Stimulated activated CD4-positive, alpha-beta T cell treated with anti-CD3 and anti-CD28 coated beads, Interleukin-4, amount 100 ng/mL, for 24 hours (primary cell): ENCODE results near the gene CYB561D2.

Experiments used
- DNase-seq: peaks from one replicate; pipeline ENCODE4 v3.0.0-alpha.2; 2020

Gene CYB561D2

GRCh38 chr3:50323614-50324199 is 27.0 kb upstream of the CYB561D2 start:
- no peak for DNase-seq

DNA sequence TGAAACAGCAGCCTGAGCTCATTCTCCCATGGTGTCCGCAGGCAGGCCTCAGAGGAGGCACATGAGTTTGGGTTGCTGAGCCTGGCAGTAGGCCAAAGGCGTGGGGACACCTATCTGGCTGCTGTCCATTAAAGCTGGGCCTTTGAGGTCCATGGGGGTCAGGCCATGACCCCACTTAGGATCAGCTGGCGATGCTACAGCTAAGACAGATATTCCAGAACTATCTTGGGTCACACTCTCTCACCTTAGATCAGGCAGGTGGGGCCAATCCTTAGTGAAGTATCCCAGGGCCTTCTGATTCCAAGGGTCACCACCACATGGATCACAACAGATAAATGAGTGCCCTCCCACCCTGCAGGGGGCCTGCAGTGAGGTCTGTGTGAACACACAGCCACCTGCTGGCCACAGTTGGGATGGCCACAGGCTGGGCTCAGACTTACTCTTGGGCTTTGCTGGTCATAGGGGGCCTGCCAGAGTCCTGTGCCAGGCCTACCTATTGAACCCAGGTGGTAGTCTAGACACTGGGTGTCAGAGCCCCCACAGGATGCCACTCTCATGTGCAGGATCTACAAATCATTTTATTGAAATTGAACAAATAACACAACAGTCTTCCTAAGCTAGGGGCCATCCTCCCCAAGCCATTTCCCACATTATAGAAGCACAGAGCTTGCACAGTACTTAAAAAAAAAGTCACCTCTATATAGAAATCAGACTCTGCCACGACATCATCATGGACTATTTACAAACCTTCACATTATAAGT is 26.1 kb upstream of the CYB561D2 start:
- peak; percentile 70 for DNase-seq

DNA sequence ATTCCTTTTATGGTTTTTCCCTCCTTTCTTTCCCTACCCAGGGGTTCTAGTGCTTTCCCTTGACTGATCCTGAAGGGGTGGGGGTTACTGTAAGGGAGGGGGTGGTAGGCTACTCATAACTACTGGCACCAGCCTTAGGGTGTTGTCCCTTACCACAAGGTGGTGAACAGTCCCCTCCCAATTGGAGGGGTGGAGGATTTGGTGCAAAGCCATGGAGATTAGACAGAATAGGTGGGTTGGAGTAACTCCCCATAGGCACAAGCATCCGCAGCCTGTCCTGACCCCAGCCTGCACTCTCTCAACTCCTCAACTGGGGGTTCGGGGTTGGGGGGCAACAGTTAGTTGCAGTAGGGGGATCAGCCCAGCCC is 25.6 kb upstream of the CYB561D2 start:
- no peak for DNase-seq

DNA sequence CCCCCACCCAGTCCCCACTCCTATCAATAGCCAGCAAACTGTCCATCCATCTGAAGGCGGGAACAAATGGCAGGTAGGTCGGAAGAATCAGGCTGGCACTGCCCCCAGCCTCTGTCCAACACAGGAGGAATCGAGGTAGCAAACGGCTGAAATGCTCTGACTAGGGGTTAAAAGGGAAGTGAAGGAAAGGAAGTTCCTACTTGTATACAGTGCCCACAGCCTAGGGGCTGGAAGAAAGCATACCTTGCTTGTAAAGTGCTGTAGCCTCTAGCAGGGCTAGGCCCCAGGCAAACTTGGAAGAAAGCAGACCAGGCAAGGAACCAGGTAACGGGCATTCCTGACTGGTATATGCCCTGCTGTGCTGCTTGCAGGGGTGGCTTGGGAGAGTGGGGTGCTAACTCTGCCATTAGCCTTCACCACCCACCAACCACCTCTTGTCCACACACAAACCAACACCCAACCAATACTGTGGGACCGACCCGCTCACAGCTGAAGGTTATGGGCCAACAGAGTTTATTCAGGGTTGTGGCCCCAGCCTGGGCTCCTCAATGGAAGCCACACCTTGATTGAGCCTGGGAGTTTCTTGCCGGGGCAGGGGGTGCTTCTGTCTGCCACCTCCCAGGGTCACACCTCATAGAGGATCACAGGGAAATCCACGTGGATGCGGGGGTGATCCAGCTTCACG is 25.0 kb upstream of the CYB561D2 start:
- DNase-seq = no peak

DNA sequence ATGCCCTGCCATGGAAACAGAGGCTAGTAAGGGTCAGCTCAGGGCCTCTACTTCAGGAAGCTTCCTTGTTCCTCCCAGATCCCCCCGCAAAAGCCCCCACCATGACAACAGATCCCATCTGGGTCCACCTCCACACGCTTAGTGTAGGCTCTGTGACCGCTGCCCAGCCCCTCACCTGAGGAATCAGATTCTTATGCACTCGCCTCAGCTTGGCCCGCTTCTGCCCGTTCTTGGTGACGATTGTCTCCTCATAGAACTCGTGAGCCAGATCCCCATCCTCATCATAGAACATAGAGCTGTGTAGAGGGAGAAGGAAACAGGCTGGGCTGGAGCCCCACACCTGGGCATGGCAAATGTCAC is 24.5 kb upstream of the CYB561D2 start:
- DNase-seq = no peak

- DNase-seq = no peak
These were observed 23.5 kb upstream of the CYB561D2 start for GRCh38 chr3:50327129-50327528.

DNA sequence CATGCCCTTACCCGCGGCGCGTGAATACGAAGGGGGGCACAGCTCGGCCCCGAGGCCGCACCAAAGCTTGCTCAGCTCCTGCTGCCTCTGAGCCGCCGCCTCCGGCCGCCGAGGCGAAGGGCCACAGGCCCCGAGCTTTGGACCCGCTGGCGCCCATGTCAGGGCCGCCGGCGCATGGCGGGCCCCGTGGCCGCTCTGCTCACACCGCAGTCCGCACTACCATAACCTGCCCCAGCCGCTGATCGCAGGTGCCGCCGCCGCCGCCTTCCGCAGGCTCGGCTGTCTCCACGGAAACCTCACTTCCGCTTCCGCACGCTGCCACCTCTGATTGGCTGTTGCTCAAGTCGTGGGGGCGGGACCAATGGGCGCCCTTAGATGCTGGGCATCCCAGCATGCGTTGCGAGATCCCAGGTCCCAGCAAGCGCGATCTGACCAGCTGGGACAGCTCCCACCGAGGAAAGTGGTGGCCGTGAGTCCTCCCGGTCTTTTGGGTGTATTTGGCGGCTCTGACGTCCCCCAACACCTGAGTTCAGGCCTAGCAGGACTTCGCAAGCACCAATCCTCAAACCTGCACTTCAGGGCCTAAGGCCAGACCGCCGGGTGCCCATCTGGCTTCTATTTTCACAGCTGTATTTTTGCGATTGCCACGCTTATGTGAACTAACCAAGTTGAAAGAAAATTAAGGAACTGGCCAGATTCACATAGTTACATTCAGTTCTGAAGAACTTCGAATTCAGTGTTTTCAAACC is 22.5 kb upstream of the CYB561D2 start, which contains the start of gene TUSC2:
Gene TUSC2, minus strand, starts transcription at position 281 of the 749 bp plus-strand sequence. Its CDS starts 124 bp downstream, at position 157.
- DNase-seq = peak; percentile 96

DNA sequence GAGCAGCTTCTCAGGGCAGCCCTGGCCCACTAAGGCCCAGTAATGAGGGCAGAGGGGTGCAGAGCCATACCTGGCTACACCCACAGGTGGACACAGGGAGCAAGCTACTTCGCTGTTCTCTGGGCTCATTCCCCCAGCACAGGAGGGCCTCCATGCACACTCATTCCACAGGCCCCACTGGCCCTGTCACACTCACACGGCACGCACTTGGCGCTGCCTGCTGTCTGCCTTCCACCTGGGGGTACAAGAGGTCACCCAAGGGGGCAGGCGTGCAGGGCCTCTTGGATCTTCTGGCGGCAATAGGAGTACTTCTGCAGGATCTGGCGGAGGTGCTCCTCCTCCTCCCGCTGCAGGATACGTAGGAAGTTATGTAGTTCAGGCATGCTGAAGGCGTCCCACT is 20.3 kb upstream of the CYB561D2 start:
- DNase-seq = no peak

DNA sequence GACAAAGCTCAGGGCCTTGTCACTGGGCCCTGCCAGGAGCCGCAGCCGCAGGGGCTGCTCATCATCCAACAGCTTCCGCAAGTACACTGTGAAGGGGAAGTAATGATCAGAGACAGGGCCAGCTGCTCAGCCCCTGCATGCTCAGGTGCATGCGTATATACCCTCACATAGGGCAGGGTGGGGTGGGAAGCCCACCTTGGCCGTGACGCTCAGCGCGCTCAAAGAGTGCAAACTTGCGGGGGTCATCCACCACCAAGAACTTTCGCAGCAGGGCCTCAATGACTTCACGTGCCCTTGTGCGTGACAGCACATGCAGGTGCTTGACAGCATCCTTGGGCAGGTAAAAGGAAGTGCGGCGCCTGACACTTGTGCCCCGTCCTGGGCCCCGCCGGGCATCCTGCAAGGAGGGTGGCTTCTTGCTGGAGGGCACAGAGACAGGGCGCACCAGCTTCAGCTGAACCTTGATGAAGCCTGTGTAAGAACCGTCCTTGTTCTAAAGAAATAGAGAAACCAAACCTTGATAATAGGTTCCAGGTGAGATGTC is 19.2 kb upstream of the CYB561D2 start:
- DNase-seq = no peak

GRCh38 chr3:50333744-50334328 is 16.8 kb upstream of the CYB561D2 start:
- DNase-seq = no peak

DNA sequence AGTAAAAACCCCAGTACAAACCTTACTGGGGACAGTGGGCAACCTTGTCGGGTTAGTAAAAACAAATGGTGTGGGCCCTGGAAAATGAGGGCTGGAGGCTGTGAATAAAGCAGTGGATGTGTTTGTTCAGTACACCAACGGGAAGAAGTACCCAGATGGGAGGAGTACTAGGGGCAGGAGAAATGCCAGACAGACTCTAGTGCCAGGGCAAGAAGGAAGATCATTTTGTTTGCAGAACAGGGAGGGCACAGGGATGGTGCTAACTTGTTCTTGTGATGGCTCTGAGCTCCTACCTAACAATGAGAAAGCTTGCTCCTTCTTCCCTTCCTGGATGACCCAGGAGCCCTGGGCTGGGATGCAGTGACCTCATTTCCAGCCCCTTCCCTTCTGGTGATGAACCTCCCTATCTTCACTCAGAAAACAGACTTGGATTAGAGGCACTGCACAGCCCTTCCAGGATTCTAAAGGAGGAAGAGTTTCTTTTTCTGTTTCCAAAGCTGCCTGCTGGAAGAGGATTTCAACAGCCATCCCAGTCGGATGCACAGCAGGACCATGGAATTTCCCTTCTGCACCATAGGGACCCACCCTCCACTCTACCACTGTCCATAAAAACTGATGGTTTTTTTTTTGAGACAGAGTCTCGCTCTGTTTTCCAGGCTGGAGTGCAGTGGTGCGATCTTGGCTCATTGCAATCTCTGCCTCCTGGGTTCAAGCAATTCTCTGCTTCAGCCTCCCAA is 16.2 kb upstream of the CYB561D2 start:
- DNase-seq = no peak

- peak; percentile 62 for DNase-seq
These were observed 14.0 kb upstream of the CYB561D2 start for GRCh38 chr3:50336452-50337174.

GRCh38 chr3:50337175-50337861 is 13.3 kb upstream of the CYB561D2 start:
- DNase-seq = peak; percentile 97

GRCh38 chr3:50338965-50339364 is 11.7 kb upstream of the CYB561D2 start:
- no peak for DNase-seq

GRCh38 chr3:50339485-50340146 is 11.0 kb upstream of the CYB561D2 start:
- DNase-seq = no peak

DNA sequence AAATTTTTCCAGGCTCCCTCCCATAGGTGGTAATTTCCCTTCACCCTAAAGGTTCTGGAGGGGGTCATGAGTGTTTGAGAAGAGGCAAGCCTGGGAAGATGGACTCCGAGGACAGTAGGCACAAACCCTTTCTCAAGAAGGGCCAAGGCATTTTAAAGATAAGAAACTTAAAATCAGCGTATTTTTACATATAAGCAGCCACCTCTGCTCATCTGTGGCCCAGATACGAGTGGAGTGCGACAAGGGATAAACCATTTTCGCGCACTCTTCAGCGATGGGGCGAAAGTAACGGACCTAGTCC is 10.6 kb upstream of the CYB561D2 start:
- DNase-seq = no peak

- peak; percentile 71 for DNase-seq
These were observed 10.0 kb upstream of the CYB561D2 start, which contains the start of gene RASSF1 for GRCh38 chr3:50340448-50341329. Gene RASSF1, minus strand, starts transcription at chr3:50340836. Its CDS starts 31 bp downstream, at chr3:50340805.

- DNase-seq = no peak
These were observed 9.1 kb upstream of the CYB561D2 start for GRCh38 chr3:50341537-50341936.

- no peak for DNase-seq
These were observed 8.5 kb upstream of the CYB561D2 start for GRCh38 chr3:50341996-50342650.
